ENCODE measurements around the gene PON1.

The PON1 gene

DNA sequence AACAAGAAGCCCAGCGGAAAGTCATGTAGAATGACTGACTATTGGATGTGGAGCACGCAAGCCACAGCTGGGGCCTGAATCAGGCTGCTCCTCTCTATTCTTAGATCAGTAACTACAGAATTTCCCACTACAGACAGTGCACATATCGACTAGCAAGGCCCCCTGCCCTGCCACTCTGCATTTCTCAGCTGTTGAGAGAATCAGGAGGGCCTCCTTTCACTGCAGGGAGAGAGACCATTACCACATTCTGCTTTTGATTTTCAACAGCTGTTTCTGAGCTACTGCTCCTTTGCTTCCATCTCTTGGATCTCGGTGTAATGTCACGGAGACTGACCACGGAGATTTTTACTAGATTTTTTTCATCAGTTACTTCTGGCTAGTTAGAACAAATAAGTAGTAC lies 73.8 kb downstream of the PON1 start:
- TF ChIP-seq CTCF (IDR thresholded peaks at IDR 0.05; ENCODE audit: control insufficient read depth, extremely low read depth, insufficient read depth), result no peak
- DNase-seq (ENCODE audit: low read depth), result no peak
- H3K4me3 ChIP-seq (ENCODE audit: low read depth, low read length), result no peak overlapping the region
